K562 (cell line): ENCODE measurements around the gene TMEM39B. TPM values are rescaled to one million over a fixed set of nuclear protein-coding genes. Genes with fewer than 3 reads are reported as not detected.

ENCODE experiments used
- ARID2 ChIP-seq: fragments of 450-650 bp; IDR thresholded peaks from 2 replicates; pipeline ENCODE4 v1.6.1; 2017; ENCODE audit warnings: antibody characterized with exemption, mild to moderate bottlenecking
- CCNT2 ChIP-seq: IDR thresholded peaks from 2 replicates; pipeline ENCODE4 v1.6.1; 2011; ENCODE audit warnings: borderline replicate concordance, low read depth, mild to moderate bottlenecking, moderate library complexity, mixed read lengths, low read length; ENCODE audit not compliant: insufficient read length; ENCODE audit errors: extremely low read depth
- DACH1 ChIP-seq: fragments of 450-650 bp; IDR thresholded peaks from 2 replicates; pipeline ENCODE4 v1.6.1; 2018; ENCODE audit not compliant: partially characterized antibody
- FOXK2 ChIP-seq, 2 experiments: fragments of 450-650 bp; IDR thresholded peaks in 1 of 2; conservative IDR thresholded peaks in 1 of 2; 2 replicates each; pipeline ENCODE4 v1.6.1; 2016; ENCODE audit warnings: low read depth in 2 of 2, mild to moderate bottlenecking in 1 of 2
- GABPB1 ChIP-seq: sonication (generic); formaldehyde crosslinking; IDR thresholded peaks from 2 replicates; pipeline ENCODE4 v1.8.0; 2022; ENCODE audit warnings: mild to moderate bottlenecking, missing genetic modification reagents
- HDAC1 ChIP-seq, 2 experiments: fragments of 450-650 bp; IDR thresholded peaks; 2 replicates each; pipeline ENCODE4 v1.6.1; 2016 to 2017; ENCODE audit warnings: inconsistent platforms in 1 of 2, mild to moderate bottlenecking in 1 of 2, moderate library complexity in 1 of 2
- HDGF ChIP-seq: fragments of 450-650 bp; IDR thresholded peaks from 2 replicates; pipeline ENCODE4 v1.6.1; 2016
- LCOR ChIP-seq: sonication (generic); formaldehyde crosslinking; IDR thresholded peaks from 2 replicates; pipeline ENCODE4 v1.8.0; 2022; ENCODE audit warnings: mild to moderate bottlenecking, missing genetic modification reagents
- NUFIP1 ChIP-seq: fragments of 450-650 bp; IDR thresholded peaks from 2 replicates; pipeline ENCODE4 v1.6.1; 2018; ENCODE audit not compliant: partially characterized antibody
- PHF21A ChIP-seq: fragments of 450-650 bp; IDR thresholded peaks from 2 replicates; pipeline ENCODE4 v1.6.1; 2017; ENCODE audit warnings: low read depth, borderline replicate concordance
- PURB ChIP-seq: sonication (generic); formaldehyde crosslinking; IDR thresholded peaks from 2 replicates; pipeline ENCODE4 v1.9.0; 2021; ENCODE audit warnings: low read depth, mild to moderate bottlenecking, missing genetic modification reagents
- SRSF9 ChIP-seq: fragments of 200-400 bp; formaldehyde crosslinking; IDR thresholded peaks from 2 replicates; pipeline ENCODE4 v1.6.1; 2017; ENCODE audit warnings: low read depth, low read length, borderline replicate concordance
- ZNF561 ChIP-seq: fragments of 450-650 bp; formaldehyde crosslinking; conservative IDR thresholded peaks from 2 replicates; pipeline ENCODE4 v1.4.0; 2020; ENCODE audit warnings: mild to moderate bottlenecking, moderate library complexity
- ZNF764 ChIP-seq: fragments of 250-450 bp; sonication (Bioruptor Pico); IDR thresholded peaks from 2 replicates; pipeline ENCODE4 v1.4.0; 2020; ENCODE audit warnings: low read depth, mild to moderate bottlenecking, moderate library complexity
- polyA plus RNA-seq, 8 experiments: library from polyadenylated mRNA; depleted of rRNA in 4 of 8; stranded (reverse) in 5 of 8; unstranded in 3 of 8; fragments of >200 nt; fragmentation: Nextera tagmentation in 2 of 8; fragmentation: Illumina TruSeq in 1 of 8; extraction: Ambion mirVana in 2 of 8; extraction: Trizol in 1 of 8; gene quantifications; 2 replicates each; pipeline versions ENCODE4 v1.2.1 to v1.2.3, GENCODE V29; 2011 to 2014; ENCODE audit warnings: inconsistent platforms in 1 of 8, missing spikeins in 1 of 8
- total RNA-seq, 7 experiments: library from RNA; depleted of rRNA in 6 of 7; stranded (reverse); fragments of >200 nt in 6 of 7; fragmentation: Illumina TruSeq in 2 of 7; extraction: Trizol in 2 of 7; gene quantifications; 2 replicates each; pipeline versions ENCODE4 v1.2.1 to v1.2.3, GENCODE V29; 2011 to 2021; ENCODE audit warnings: low replicate concordance in 1 of 7
- TF ChIP-seq, protein P1 (sequence below): fragments of 450-650 bp; conservative IDR thresholded peaks from 2 replicates; pipeline ENCODE4 v1.6.1; 2016; ENCODE audit warnings: missing genetic modification characterization, low read depth, mild to moderate bottlenecking, control low read depth, missing compliant biosample characterization
- TF ChIP-seq, protein P2 (sequence below): sonication (generic); formaldehyde crosslinking; IDR thresholded peaks from 2 replicates; pipeline ENCODE4 v1.9.0; 2022; ENCODE audit warnings: mild to moderate bottlenecking, missing genetic modification reagents
- TF ChIP-seq, protein P3 (sequence below): fragments of 250-450 bp; sonication (Bioruptor Pico); IDR thresholded peaks from 2 replicates; pipeline ENCODE4 v1.5.0; 2021; ENCODE audit warnings: mild to moderate bottlenecking, borderline replicate concordance
- TF ChIP-seq, protein P4 (sequence below), 3 experiments: IDR thresholded peaks in 2 of 3; conservative IDR thresholded peaks in 1 of 3; 2 replicates each; pipeline ENCODE4 v1.5.1; 2011 to 2012; ENCODE audit warnings: low read length in 3 of 3, mild to moderate bottlenecking in 3 of 3, control low read depth in 2 of 3, improper control_type of control experiment in 1 of 3, inconsistent platforms in 1 of 3, low read depth in 1 of 3, mixed read lengths in 1 of 3, moderate library complexity in 1 of 3; ENCODE audit not compliant: insufficient read depth in 2 of 3
- TF ChIP-seq, protein P5 (sequence below): IDR thresholded peaks from 2 replicates; pipeline ENCODE4 v1.6.1; 2014; ENCODE audit warnings: antibody characterized with exemption
- TF ChIP-seq, protein P6 (sequence below): sonication (generic); formaldehyde crosslinking; IDR thresholded peaks from 2 replicates; pipeline ENCODE4 v1.8.0; 2022; ENCODE audit warnings: missing genetic modification reagents, mild to moderate bottlenecking, moderate library complexity, borderline replicate concordance

The TMEM39B gene
- total and polyA plus RNA-seq, 9 of the 15 experiments (the other 6 are each of a cell fraction or from before 2014, with no cell fraction given) = 0.92 to 28.5 (median 9.7) TPM

DNA sequence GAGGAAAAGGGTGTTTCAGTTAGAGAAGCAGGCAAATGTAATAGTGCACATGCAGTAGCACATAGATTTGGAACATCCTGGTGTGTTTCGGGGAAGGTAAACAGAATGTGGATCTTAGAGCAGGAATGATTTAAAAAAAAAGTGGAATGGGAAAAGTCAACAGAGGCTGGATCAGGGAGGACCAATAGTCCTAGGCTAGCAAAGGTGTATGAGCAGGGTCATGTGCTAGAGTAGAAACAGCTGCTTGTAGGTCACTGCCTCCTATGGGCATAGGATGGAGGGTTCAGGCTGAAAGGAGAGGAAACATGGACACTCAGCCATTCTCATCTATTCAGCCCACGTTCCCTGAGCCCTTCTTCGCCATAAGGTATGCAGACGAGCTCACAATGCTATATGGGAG is 31.4 kb downstream of the TMEM39B start (continued):
- TF ChIP-seq FOXK2 (conservative IDR thresholded peaks at IDR 0.05 in 1 of 2, IDR thresholded peaks at IDR 0.05 in 1 of 2; ENCODE audit: low read depth in 2 of 2) (0 out of 4 replicates have a peak, but pooled peaks of 1 of the 2 experiments have one; percentile 27), ARID2 (no peak), SRSF9 (no peak), LCOR (0 out of 2 replicates have a peak, but pooled peaks have one; percentile 48), HDGF (0 out of 2 replicates have a peak, but pooled peaks have one; percentile 42), NUFIP1 (no peak), PURB (CRISPR knock-in tag) (no peak), HDAC1 (IDR thresholded peaks at IDR 0.05) (peak in 1 of 2 experiments; percentile 32; a peak in 1 of 4 replicates), CCNT2 (no peak), PHF21A (no peak), ZNF764 (CRISPR knock-in tag) (0 out of 2 replicates have a peak, but pooled peaks have one; percentile 56), GABPB1 (0 out of 2 replicates have a peak, but pooled peaks have one; percentile 46), ZNF561 (no peak), DACH1 (peak; percentile 15)
- TF ChIP-seq, protein P1, sequence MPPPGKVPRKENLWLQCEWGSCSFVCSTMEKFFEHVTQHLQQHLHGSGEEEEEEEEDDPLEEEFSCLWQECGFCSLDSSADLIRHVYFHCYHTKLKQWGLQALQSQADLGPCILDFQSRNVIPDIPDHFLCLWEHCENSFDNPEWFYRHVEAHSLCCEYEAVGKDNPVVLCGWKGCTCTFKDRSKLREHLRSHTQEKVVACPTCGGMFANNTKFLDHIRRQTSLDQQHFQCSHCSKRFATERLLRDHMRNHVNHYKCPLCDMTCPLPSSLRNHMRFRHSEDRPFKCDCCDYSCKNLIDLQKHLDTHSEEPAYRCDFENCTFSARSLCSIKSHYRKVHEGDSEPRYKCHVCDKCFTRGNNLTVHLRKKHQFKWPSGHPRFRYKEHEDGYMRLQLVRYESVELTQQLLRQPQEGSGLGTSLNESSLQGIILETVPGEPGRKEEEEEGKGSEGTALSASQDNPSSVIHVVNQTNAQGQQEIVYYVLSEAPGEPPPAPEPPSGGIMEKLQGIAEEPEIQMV (tag) = no peak
- TF ChIP-seq, protein P2, sequence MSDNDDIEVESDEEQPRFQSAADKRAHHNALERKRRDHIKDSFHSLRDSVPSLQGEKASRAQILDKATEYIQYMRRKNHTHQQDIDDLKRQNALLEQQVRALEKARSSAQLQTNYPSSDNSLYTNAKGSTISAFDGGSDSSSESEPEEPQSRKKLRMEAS = no peak
- TF ChIP-seq, protein P3, sequence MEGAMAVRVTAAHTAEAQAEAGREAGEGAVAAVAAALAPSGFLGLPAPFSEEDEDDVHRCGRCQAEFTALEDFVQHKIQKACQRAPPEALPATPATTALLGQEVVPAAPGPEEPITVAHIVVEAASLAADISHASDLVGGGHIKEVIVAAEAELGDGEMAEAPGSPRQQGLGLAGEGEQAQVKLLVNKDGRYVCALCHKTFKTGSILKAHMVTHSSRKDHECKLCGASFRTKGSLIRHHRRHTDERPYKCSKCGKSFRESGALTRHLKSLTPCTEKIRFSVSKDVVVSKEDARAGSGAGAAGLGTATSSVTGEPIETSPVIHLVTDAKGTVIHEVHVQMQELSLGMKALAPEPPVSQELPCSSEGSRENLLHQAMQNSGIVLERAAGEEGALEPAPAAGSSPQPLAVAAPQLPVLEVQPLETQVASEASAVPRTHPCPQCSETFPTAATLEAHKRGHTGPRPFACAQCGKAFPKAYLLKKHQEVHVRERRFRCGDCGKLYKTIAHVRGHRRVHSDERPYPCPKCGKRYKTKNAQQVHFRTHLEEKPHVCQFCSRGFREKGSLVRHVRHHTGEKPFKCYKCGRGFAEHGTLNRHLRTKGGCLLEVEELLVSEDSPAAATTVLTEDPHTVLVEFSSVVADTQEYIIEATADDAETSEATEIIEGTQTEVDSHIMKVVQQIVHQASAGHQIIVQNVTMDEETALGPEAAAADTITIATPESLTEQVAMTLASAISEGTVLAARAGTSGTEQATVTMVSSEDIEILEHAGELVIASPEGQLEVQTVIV (CRISPR knock-in tag) = no peak
- TF ChIP-seq, protein P4, sequence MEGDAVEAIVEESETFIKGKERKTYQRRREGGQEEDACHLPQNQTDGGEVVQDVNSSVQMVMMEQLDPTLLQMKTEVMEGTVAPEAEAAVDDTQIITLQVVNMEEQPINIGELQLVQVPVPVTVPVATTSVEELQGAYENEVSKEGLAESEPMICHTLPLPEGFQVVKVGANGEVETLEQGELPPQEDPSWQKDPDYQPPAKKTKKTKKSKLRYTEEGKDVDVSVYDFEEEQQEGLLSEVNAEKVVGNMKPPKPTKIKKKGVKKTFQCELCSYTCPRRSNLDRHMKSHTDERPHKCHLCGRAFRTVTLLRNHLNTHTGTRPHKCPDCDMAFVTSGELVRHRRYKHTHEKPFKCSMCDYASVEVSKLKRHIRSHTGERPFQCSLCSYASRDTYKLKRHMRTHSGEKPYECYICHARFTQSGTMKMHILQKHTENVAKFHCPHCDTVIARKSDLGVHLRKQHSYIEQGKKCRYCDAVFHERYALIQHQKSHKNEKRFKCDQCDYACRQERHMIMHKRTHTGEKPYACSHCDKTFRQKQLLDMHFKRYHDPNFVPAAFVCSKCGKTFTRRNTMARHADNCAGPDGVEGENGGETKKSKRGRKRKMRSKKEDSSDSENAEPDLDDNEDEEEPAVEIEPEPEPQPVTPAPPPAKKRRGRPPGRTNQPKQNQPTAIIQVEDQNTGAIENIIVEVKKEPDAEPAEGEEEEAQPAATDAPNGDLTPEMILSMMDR (IDR thresholded peaks at IDR 0.05 in 2 of 3, conservative IDR thresholded peaks at IDR 0.05 in 1 of 3; ENCODE audit: insufficient read depth in 2 of 3, low read depth in 1 of 3, low read length in 3 of 3) = peak; percentile 31 to 47 (median 46); a peak in 3 of 6 replicates
- TF ChIP-seq, protein P5, sequence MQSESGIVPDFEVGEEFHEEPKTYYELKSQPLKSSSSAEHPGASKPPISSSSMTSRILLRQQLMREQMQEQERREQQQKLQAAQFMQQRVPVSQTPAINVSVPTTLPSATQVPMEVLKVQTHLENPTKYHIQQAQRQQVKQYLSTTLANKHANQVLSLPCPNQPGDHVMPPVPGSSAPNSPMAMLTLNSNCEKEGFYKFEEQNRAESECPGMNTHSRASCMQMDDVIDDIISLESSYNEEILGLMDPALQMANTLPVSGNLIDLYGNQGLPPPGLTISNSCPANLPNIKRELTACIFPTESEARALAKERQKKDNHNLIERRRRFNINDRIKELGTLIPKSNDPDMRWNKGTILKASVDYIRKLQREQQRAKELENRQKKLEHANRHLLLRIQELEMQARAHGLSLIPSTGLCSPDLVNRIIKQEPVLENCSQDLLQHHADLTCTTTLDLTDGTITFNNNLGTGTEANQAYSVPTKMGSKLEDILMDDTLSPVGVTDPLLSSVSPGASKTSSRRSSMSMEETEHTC = peak; percentile 7; the same call in 1 of the 2 replicates
- TF ChIP-seq, protein P6, sequence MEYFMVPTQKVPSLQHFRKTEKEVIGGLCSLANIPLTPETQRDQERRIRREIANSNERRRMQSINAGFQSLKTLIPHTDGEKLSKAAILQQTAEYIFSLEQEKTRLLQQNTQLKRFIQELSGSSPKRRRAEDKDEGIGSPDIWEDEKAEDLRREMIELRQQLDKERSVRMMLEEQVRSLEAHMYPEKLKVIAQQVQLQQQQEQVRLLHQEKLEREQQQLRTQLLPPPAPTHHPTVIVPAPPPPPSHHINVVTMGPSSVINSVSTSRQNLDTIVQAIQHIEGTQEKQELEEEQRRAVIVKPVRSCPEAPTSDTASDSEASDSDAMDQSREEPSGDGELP (CRISPR knock-in tag) = peak; percentile 69
